H1 (cell line): ENCODE results near the gene ALK.

Experiments used
- BCL11A ChIP-seq, 2 experiments: IDR thresholded peaks; one replicate each; pipeline ENCODE4 v1.6.1; 2011; ENCODE audit warnings: low read depth in 2 of 2, low read length in 2 of 2, mild to moderate bottlenecking in 2 of 2
- CHD7 ChIP-seq: fragments of 300-600 bp; sonication (generic); IDR thresholded peaks from 2 replicates; pipeline ENCODE4 v1.7.1; 2012; ENCODE audit warnings: low read length, moderate library complexity, mild to moderate bottlenecking, inconsistent platforms; ENCODE audit not compliant: insufficient replicate concordance
- CTCF ChIP-seq, 3 experiments: IDR thresholded peaks; 1 replicate in 2 of 3; 2 replicates in 1 of 3; pipeline versions ENCODE4 v1.5.1 to v1.6.1; 2011; ENCODE audit warnings: low read length in 3 of 3, mild to moderate bottlenecking in 3 of 3, inconsistent platforms in 2 of 3, low read depth in 1 of 3, moderate library complexity in 1 of 3; ENCODE audit not compliant: insufficient read depth in 1 of 3; ENCODE audit errors: control extremely low read depth in 1 of 3
- EZH2 ChIP-seq: fragments of 200-600 bp; sonication (generic); IDR thresholded peaks from 2 replicates; pipeline ENCODE4 v1.7.1; 2012; ENCODE audit warnings: low read depth, mild to moderate bottlenecking, moderate library complexity, low read length, inconsistent platforms; ENCODE audit not compliant: severe bottlenecking
- POLR2A ChIP-seq, 2 experiments: IDR thresholded peaks; 1 replicate in 1 of 2; 2 replicates in 1 of 2; pipeline ENCODE4 v1.6.1; 2011; ENCODE audit warnings: low read depth in 2 of 2, low read length in 2 of 2, mild to moderate bottlenecking in 2 of 2; ENCODE audit errors: control extremely low read depth in 1 of 2
- RAD21 ChIP-seq, 2 experiments: IDR thresholded peaks in 1 of 2; conservative IDR thresholded peaks in 1 of 2; 2 replicates each; pipeline ENCODE4 v1.6.1; 2011; ENCODE audit warnings: low read depth in 2 of 2, low read length in 2 of 2, improper control_type of control experiment in 1 of 2, inconsistent platforms in 1 of 2, mild to moderate bottlenecking in 1 of 2, moderate library complexity in 1 of 2
- SP2 ChIP-seq: IDR thresholded peaks from 2 replicates; pipeline ENCODE4 v1.6.1; 2012; ENCODE audit warnings: mild to moderate bottlenecking, low read length, inconsistent platforms
- TAF1 ChIP-seq: IDR thresholded peaks from 2 replicates; pipeline ENCODE4 v1.6.1; 2011; ENCODE audit warnings: mild to moderate bottlenecking, low read depth, low read length
- TF ChIP-seq, protein P1 (sequence below): IDR thresholded peaks from 2 replicates; pipeline ENCODE4 v1.6.1; 2011; ENCODE audit warnings: low read depth, mild to moderate bottlenecking, low read length; ENCODE audit not compliant: insufficient read depth
- TF ChIP-seq, protein P2 (sequence below): IDR thresholded peaks from 2 replicates; pipeline ENCODE4 v1.6.1; 2012; ENCODE audit warnings: low read length, inconsistent platforms

GRCh38 chr2:29586919-29587318 is 334.5 kb downstream of the ALK start:
- TF ChIP-seq BCL11A (IDR thresholded peaks at IDR 0.05; ENCODE audit: low read depth in 2 of 2, low read length in 2 of 2), result no peak
- TF ChIP-seq CTCF (IDR thresholded peaks at IDR 0.05; ENCODE audit: control extremely low read depth in 1 of 3, insufficient read depth in 1 of 3, low read depth in 1 of 3, low read length in 3 of 3), result no peak
- TF ChIP-seq POLR2A (IDR thresholded peaks at IDR 0.05; ENCODE audit: control extremely low read depth in 1 of 2, low read depth in 2 of 2, low read length in 2 of 2), result no peak
- TF ChIP-seq EZH2, result no peak
- no peak for TF ChIP-seq TAF1
- no peak for TF ChIP-seq RAD21 (IDR thresholded peaks at IDR 0.05 in 1 of 2, conservative IDR thresholded peaks at IDR 0.05 in 1 of 2; ENCODE audit: low read depth in 2 of 2, low read length in 2 of 2)
- TF ChIP-seq, protein P1, sequence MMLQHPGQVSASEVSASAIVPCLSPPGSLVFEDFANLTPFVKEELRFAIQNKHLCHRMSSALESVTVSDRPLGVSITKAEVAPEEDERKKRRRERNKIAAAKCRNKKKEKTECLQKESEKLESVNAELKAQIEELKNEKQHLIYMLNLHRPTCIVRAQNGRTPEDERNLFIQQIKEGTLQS, result no peak
- no peak for TF ChIP-seq CHD7
- no peak for TF ChIP-seq SP2
- TF ChIP-seq, protein P2, sequence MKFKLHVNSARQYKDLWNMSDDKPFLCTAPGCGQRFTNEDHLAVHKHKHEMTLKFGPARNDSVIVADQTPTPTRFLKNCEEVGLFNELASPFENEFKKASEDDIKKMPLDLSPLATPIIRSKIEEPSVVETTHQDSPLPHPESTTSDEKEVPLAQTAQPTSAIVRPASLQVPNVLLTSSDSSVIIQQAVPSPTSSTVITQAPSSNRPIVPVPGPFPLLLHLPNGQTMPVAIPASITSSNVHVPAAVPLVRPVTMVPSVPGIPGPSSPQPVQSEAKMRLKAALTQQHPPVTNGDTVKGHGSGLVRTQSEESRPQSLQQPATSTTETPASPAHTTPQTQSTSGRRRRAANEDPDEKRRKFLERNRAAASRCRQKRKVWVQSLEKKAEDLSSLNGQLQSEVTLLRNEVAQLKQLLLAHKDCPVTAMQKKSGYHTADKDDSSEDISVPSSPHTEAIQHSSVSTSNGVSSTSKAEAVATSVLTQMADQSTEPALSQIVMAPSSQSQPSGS, result no peak
